Measurements from ENCODE around the gene PRM3.

Gene PRM3

GRCh38 chr16:11258553-11259492, 14.6 kb downstream of the PRM3 start:
- DNase-seq (ENCODE audit: low spot score), result peak; percentile 20

DNA sequence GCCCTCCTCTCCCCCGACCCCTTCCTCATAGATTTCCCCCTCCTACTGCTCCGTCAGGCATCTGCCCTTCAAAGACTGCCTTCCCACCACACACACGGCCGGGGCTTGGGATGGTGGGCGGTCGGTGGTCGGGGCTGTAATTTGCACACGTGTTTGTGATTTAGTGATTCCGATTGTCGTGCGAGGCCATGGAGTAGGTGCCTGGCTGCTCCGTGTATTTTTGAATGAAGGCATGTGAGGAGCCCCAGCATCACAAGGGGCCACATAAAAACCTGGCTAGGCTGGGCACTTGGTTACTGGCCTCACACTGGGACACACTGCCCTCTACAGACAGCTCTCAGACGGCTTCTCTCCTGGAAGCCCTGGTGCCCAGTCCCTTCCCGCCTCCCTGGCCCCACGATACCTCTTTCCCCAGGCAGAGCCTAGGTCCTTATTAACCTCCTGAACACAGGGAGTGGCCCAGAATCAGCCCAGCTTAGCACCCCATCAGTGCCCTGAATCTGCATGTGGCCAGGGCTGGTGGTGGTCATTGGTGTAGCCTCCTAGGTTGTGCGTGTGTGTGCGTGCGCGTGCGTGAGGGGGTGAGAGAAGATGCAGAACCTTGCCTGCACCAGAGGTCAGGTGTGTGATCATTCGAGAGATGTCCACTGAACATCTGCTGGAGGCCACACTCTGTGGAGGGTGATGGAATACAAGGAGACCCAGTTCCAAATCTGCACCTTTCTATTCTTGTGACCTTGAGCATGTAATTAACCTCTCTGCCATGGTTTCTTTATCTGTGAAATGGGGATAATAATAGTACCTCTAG, 16.1 kb downstream of the PRM3 start:
- DNase-seq (ENCODE audit: low spot score), result peak; percentile 80

DNA sequence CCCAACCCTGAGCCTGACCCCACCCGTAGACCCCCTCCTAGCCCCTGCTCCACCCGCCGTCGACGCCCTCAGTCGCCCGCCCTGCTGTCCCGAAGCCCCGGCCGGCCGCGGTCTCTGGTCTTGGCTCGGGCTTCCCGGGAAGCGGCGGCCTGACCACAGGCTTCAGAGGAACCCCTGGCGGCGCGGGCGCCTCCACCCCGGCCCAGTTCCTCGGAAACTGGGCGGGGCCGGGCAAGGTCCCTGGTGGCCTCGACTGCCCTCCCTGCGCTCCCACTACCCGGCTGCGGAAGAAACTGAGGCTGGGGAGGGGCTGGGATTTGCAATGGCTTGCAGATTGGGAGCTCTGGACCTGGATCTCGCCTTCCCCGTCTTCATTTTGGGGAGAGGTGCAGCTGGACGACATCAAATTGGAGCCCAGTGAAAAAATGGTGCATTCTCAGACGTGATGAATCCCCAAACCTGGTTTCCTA, 16.7 kb downstream of the PRM3 start:
- DNase-seq (ENCODE audit: low spot score), result peak; percentile 56

DNA sequence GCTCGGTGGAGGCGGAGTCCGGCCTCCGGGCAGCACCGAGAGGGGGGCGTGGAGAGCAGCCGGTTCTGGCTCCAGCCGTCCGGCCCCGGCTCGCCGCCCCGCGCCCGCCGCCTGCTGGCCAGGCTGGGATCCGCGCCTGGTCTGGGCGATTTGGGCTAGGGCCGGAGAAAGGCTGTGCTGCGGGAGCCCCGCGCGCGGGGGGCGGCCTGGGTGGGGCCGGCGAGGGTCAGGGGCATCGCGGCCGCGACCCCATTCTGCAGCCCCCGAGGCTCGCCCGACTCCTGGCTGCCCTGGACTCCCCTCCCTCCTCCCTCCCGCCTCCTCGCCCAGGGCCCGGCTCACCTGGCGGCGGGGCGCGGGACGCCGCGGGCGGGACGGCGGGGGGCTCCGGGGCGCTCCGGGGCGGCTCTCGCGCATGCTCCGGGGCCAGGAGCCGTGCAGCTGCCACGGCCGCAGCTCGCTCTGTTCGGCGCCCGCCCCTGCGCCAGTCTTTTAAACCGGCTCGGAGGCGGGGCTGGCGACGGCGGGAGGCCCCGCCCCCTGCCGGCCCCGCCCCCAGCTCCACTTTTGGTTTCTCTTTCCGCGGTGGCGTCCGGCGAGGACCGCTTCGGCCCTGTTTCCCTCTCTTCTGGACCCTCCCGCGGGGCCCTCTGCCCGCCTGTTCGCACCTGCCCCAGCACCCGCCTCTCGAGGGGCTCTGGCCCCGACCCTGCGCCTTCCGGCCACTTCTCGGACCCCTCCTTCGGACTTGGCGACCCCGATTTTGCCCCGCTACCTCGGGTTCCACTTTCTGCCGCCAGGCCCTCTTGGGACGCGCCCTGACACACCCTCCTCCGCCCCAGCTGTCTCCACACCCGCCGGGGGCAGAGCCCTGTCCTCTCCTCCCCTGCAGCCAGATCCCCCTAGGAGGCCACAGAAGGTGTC, 17.4 kb downstream of the PRM3 start, which contains the start of gene SOCS1:
Gene SOCS1 (minus strand): TSS at position 468 of the 924 bp plus-strand sequence. CDS start 726 bp downstream, outside the sequence.
- DNase-seq (ENCODE audit: low spot score), result peak; percentile 88

DNA sequence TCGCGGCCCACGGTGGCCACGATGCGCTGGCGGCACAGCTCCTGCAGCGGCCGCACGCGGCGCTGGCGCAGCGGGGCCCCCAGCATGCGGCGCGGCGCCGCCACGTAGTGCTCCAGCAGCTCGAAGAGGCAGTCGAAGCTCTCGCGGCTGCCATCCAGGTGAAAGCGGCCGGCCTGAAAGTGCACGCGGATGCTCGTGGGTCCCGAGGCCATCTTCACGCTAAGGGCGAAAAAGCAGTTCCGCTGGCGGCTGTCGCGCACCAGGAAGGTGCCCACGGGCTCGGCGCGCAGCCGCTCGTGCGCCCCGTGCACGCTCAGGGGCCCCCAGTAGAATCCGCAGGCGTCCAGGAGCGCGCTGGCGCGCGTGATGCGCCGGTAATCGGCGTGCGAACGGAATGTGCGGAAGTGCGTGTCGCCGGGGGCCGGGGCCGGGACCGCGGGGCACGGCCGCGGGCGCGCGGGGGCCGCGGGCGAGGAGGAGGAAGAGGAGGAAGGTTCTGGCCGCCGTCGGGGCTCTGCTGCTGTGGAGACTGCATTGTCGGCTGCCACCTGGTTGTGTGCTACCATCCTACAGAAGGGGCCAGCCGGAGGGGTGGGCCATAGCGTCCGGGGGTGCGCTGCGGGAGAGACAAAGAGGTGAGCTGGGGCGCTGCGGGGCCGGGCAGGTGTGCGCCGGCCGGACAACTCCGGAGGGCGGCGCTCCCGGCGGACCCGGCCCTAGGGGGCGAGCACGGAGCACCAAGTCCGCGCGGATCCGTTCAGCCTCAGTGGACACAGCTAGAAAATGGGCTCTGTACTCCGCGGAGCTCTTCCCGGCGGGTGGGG, 18.3 kb downstream of the PRM3 start:
- DNase-seq (ENCODE audit: low spot score), result peak; percentile 53

GRCh38 chr16:11253995-11254912, 19.2 kb downstream of the PRM3 start:
- no peak for DNase-seq (ENCODE audit: low spot score)

GRCh38 chr16:11253009-11253994, 20.1 kb downstream of the PRM3 start:
- DNase-seq (ENCODE audit: low spot score), result no peak

- no peak for DNase-seq (ENCODE audit: low spot score)
Measured at GRCh38 chr16:11252482-11252931, 20.9 kb downstream of the PRM3 start.

GRCh38 chr16:11251525-11252481, 21.6 kb downstream of the PRM3 start:
- DNase-seq (ENCODE audit: low spot score), result peak; percentile 45

DNA sequence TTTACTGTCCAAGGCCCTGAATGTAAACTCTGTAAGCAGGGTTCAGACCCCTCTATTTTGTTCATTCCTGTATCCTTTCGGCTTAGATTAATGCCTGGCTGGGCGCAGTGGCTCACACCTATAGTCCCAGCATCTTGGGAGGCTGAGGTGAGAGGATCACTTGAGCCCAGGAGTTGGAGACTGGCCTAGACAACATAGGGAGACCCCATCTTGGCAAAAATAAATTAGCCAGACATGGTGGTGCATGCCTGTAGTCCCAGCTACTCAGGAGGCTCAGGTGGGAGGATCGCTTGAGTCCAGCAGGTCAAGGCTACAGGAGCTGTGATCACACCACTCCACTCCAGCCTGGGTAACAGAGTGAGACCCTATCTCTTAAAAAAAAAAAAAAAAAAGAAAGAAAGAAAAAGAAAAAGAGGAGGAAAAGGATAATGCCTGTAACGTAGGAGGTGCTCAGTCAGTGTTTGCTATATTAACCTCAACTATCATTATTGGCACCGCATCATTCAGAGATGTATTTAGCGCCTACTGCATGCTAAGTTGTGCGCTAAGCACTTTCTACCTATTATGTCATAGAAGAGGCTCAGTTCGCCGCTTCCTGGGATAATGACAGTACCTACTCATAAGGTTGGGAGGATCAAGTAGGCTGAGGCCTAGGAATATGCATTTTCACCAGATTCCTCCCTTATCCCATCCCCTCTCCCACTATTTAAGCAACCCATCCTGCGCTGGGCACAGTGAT, 22.5 kb downstream of the PRM3 start:
- no peak for DNase-seq (ENCODE audit: low spot score)

DNA sequence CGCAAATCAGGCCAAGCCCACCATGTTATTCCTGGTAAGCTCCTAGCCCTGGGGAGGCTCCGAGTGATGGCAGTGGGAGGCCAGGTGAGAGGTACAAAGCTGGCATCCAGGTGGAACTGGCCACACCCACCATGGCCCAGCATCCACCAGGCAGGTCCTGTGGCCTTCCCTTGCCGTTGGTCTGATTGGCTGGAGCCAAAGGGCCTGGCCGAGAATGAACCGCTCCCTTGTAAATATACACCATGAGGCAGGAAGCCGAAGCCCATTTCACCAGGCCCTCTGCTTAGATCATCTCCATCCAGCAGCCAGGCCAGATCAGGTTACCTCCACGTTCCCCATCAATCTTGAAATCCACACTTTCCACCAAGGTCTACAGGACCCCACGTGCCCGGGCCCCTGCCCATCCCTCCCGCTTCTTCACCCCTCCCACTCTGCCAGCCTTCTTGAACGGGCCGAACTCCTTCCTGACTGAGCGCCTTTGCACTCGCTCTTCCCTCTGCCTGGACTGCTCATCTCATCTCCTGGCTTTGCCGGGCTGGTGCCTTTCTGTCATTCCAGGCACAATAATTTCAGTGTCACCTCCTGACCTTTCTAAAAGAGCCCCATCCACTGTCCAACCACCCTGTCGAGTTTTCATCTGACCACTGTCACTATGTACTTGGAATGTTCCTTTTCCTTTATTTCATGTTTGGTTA, 23.2 kb downstream of the PRM3 start:
- DNase-seq (ENCODE audit: low spot score), result peak; percentile 30

- DNase-seq (ENCODE audit: low spot score), result no peak
Measured at GRCh38 chr16:11249233-11250061, 24.0 kb downstream of the PRM3 start.

DNA sequence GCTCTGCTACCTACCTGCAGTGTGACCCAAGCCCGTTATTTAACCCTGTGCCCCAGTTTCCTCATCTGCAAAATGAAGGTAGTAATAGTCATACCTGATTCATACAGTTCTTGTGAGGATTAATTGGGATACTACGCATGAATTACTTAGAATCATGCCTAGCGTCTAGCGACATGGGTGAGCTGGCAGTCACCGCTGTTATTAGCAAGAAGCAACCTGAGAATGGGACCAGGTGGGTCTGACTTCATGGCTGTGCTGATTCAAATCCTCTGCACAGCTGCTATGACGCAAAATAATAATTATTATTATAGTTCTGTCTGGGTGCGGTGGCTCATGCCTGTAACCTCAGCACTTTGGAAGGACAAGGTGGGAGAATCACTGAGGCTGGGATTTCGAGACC, 25.3 kb downstream of the PRM3 start:
- peak; percentile 33 for DNase-seq (ENCODE audit: low spot score)

GRCh38 chr16:11245988-11246387, 27.4 kb downstream of the PRM3 start:
- no peak for DNase-seq (ENCODE audit: low spot score)

GRCh38 chr16:11245222-11245737, 28.1 kb downstream of the PRM3 start:
- DNase-seq (ENCODE audit: low spot score), result no peak
